GM19452 (cell line): ENCODE measurements around the gene TNPO2.

Experiments used
- ATAC-seq: cut with Tn5 transposase; IDR thresholded peaks from one replicate; pipeline ENCODE4 v1.9.1; 2021; ENCODE audit not compliant: unreplicated experiment

The TNPO2 gene

DNA sequence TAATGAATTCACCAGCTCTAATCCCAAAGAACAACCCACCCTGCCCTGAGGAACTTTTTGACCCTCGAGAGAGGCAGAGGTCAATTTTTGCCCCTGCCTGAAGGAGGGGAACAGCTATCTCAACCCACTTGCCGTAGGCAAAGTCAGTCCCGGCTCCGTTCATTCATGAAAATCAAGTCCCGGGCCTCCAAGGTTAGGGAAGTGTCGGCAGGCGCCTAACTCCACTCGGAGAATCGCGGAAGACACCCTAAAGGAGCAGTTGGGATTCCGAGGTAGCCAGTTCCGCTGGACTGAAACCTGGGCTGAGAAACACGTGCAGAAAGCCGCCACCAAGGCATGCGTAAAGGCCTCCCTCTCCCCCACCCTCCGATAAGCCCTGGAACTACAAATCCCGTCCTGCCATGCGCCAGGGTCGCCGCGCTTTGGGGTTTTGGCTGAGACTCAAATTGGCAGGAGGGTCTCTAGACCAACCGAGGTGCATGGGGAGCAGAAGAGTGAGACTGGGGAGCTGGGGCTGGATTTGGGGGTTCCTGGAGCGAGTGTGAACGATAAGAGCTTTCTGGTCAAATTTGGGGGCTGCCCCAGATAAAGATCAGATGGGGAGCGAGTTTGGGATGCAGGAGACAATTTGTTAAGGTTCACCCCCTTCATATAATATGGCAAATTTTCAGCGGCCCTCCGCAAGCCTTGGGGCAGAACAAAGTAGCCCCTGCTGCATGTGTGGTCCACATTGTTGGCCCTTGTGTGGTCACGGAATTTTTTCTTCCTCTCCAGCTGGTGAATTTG, at the start of gene TNPO2:
Gene TNPO2, minus strand, starts transcription at position 292 of the 786 bp plus-strand sequence. CDS start 2,955 bp downstream, outside the sequence.
- no peak for ATAC-seq

DNA sequence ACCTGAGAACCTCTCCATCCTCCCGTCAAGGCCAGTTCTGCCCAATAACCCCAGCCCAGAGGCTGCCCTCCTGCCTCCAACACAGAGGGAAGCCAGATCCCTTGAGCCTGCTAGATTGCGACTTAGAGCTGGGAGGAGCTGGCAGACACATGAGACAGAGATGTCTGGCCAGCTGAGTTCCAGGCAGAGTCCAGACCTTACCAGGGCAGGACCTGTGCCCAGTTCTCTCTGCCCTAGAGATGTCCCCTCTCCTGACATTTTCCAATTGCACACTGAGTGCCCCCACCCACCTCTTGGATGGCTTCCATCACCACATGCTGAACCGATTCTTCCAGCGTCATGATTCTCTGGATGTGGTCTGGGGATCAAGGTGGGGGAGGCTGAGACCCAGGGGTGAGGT, 48.6 kb upstream of the TNPO2 start:
- no peak for ATAC-seq

DNA sequence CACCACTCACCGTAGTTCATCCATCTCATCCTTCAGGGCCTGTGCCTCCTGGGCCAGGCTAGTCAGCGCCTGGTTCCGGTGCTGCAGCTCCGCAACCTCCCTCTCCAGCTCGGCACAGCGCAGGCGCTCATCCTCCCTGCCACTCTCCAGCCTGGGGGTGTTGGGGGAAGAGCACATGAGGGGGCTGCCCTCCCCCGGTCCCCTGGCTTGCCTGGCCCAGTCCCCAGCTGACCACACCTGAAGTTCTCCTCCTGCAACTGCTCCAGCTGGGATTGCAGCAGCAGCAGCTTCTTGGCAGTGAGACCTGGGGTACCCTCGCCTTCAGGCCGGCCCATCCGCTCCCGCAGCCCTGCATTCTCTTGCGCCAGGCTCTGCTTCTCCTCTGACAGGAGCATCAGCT, 47.2 kb upstream of the TNPO2 start:
- ATAC-seq, result no peak

DNA sequence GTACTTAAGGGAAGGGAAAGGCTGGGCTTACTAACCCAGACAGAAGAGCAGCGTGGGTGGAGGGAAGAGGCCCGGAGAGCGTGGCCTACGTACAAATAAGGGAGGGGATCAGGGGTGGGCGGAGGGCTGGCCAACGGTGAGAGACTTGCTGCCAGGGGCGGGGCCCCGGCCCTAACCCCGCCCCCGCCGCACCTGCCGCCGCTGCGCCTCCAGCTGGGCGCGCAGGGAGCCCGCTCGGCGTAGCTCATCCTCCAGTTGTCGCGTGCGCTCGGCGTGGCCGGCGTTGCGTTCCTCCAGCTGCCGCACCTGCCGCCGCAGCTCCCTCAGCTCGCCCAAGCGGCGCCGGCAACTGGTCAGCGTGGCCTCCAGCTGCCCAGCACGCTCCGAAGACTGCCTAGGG, 46.0 kb upstream of the TNPO2 start:
- ATAC-seq, result no peak

DNA sequence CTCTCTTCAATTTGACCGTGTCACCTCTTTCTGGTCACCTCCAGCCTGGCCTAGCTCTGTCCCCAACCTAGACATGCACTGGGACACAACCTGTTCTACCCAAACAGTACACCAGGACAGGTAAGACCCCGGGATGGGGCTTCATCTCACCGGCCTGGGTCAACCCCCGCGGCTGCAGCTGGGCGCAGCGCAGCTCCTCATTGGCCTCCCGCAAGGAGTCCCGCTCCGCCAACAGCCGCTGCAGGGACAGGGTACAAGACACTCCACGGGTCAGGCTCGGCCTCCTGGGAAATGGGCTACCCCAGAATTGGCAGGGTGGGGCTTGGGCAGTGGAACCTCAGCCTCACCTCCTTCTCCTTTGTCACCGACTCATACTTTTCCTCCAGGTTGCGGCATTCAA, 43.9 kb upstream of the TNPO2 start:
- no peak for ATAC-seq

DNA sequence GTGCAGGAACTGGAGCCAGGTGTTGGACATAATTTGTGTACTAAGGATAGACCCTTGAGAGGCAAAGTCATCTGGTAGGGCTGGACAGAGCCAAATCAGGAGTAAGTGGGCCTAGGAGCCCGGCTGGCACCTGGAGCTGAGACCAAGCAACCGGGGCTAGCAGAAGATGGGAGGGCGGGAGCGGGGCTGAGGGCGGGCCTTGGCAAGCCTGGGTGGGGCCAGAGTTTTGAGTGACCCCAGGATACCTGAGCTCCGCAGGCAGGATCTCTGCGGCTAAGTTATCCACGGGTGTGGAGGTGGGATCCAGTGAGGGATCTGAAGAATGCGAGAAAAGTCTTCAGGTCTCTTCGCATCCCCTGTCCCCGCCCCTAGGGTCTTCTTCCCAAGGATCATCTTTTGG, 43.4 kb upstream of the TNPO2 start:
- ATAC-seq, result no peak

DNA sequence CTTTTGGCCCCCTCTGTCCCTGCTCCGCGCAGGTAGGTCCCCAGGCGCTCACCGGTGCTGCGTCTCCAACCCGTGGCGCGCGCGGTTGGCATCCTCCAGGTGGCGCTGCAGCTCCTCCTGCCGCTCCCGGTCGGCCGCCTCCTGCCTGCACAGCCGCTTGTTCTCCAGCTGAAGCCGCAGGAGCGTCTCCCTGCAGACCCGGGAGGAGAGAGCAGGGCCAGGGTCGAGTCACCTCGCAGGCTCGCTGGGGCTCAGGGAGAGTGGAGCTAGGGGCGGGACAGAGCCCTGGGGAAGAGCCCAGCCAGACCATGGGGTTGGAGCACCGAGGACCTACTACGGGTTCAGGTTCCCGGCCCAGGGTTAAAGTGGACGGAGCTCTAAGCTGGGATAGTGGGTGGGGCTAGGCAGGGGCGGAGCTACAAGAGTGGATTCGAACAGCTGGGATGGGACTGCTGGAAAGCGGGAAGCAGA, 42.4 kb upstream of the TNPO2 start:
- no peak for ATAC-seq

DNA sequence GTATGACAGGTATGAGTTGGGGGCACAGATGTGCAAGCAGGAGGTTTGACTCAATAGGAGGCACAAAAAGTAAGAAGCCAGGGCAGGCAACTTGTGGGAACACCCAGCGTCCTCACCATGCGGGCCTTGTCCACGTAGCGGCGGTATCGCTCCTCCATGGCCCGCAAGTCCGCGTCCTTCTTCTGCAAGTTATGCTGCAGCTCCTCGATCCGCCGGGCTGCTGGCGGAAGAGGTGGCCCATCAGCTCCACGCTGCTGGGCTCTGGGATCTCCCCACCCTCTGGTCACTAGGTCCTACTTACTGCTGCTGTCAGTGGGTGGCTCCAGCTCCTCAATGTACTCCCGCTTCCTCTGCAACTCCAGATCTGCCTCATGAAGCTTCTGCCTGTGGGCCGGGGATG, 41.0 kb upstream of the TNPO2 start:
- ATAC-seq, result no peak

DNA sequence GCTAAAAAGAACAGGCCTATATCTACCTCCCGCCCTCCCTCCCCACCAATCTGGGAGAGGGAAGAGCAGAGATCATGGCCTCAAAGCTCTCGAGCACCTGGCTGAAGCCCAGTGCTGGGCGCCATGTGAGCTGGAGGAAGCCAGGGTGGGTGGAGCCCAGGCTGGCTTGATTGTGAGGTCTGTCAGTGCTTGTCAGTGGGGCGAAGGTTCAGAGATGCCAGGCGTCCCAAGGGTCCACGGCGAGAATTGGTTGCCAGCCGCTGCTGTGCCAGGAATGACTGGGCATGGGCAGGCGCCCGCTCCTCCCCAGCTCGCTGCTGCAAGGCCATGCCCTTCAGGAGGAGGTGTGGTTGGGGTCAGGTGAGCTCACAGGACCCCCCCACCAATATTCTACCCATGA, 39.4 kb upstream of the TNPO2 start:
- no peak for ATAC-seq

DNA sequence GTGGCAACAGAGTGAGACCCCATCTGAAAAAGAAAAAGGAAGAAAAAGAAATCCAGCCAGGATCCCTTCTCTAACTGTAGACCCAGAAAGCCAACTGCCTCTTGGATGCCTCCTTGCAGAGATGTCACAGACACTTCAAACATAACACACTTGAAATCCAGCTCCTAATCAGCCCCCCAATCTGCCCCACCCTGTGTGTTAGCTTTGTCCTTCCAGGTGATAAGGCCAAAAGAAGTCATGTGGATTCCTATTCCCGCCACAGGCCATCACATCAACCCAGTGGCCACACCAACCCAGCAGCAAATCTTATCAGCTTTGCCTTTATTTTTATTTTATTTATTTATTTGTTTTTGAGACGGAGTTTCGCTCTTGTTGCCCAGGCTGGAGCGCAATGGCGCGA, 36.0 kb upstream of the TNPO2 start:
- ATAC-seq, result no peak

DNA sequence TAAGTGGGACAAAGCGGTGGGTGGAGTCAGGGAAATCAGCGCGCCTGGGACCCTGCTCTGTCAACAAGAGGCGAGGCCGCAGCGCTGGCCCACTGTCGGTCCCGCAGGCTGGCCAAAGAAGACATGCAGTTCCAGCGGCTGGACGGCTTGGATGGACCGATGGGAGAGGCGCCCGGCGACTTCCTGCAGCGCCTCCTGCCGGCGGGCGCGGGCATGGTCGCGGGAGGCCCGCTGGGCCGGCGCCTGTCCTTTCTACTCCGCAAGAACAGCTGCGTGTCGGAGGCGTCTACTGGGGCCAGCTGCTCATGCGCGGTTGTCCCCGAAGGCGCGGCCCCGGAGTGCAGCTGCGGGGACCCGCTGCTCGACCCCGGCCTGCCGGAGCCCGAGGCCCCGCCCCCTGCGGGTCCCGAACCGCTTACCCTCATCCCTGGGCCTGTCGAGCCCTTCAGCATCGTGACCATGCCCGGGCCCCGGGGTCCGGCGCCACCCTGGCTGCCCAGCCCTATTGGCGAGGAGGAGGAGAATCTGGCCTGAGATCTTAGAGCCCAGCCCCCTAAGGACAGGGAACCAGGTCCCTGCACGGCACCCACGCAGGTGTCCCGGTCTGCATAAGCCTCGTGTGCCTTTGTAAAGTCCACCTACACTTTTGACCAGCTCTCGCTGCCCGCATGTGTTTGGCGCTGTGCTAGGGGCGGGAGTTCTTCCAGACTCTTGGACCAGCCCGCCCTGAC, 34.0 kb upstream of the TNPO2 start:
- no peak for ATAC-seq

DNA sequence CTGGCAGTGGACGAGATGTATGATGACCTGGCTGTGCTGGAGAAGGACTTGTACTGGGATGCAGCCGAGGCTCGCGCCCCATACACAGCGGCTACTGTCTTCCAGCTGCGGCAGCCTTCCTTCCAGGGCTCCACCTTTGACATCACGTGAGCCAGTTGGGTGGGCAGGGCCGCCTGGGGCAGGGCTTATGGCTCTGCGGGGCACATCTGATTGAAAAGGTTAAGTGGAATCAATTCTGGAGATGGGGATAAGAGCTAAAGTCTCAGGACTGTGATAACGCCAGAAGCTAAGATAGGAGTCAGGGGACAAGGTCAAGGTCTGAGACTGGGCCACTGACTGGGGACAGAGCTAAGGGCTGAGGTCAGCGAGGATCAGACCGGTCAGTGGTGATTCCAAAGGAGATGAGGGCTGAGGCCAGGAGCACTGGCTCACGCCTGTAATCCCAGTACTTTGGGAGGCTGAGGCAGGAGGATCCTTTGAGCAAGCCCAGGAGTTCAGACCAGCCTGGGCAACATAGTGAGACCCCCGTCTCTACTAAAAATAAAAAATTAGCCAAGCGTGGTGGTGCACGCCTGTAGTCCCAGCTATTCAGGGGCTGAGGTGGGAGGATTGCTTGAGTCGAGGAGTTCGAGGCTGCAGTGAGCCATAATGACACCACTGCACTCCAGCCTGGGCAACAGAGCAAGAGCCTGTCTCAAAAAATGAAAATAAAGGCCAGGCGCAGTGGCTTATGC, 32.6 kb upstream of the TNPO2 start:
- ATAC-seq, result no peak

DNA sequence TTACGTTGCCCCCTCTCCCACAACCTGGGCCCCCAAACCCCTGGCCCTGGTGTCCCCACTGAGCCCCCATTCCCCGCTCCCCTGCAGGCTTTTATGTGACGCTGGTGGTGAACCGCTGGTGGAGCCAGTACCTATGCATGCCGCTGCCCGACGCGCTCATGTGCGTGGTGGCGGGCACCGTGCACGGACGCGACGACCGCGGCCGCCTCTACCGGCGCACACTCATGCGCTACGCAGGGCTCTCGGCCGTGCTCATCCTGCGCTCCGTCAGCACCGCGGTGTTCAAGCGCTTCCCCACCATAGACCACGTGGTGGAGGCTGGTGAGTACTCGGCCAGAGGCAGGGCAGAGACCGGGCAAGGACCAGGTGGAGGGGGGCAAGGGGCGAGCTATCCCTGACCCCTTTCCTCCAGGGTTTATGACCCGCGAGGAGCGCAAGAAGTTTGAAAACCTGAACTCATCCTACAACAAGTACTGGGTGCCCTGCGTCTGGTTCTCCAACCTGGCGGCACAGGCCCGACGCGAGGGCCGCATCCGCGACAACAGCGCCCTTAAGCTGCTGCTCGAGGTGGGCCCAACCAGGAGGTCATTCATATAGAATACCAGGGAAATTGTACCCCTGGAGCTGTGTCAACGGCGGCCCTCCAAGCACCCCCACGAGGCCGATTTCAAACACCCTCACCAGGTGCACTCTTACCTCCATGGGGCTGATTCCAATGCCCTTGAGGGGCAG, 30.9 kb upstream of the TNPO2 start:
- ATAC-seq, result no peak

DNA sequence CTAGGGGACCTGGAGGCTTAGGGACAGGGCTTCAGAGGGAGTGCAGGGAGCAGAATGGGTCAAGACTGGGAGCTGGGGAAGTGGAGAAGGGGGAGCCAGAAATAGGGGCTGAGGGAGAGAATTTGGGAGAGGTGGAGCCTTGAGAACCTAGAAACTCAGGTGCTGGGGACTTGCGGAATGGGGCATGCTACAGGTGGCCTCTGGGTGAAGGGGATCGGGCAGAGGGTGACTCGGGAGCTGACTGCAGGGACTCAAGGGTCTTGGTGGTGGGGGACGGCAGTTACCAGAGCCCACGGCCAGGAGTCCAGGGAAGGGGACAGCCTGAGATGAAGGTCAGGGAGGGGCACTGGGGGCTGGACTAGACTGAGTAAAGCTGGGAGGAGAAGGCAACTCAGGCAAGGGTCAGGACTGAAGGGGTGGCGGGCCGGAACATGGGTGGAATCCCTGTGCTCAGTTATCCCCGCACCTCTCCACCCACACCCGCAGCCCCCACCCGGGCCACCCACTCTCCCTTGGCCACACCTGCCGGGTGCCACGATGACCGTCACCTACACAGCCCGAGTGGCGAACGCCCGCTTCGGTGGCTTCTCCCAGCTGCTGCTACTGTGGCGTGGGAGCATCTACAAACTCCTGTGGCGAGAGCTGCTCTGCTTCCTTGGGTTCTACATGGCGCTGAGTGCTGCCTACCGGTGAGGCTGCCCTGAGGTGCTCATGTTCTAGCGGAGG, 28.5 kb upstream of the TNPO2 start:
- ATAC-seq, result no peak

DNA sequence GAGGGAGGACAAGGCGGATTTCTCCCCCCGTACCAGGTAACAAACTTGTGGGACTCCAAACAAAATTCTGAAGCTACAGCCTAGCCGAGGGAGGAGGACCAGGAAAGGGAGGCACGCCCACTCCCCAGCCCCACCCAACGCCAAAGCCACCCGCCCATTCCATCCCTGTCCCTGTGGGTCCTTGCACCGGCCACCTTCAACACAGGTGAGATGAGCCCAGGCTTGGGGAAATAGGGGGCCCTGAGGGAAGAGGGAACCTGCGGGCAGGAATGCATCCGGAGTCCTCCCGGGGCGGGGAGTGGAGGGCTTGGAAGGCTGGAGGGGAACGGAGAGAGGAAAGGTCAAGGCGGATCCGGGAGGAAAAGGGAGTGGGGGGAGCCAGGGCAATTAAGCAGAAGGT, 27.9 kb upstream of the TNPO2 start, which contains the start of gene BEST2:
Gene BEST2, plus strand, starts transcription at position 157 of the 400 bp plus-strand sequence. CDS start 802 bp downstream, outside the sequence.
- ATAC-seq, result no peak

DNA sequence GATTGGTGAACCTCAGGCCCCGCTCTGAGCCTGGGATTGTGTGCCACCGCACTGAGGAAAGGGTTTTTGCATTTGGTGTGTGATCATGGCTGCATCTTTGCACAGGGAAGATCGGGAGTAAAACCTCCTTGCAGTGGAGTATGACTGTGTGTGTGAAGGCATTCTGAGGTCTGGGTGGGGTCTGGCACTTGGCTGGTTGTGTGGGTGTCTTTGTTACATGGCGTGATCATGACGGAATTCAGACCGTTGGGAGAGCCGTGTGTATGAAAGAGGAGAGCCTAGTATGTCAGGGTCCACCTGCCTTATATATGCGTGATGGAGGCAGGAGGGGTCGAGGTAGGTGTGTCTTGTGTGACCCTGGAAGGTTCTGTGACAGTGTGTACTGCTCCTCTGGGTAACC, 27.1 kb upstream of the TNPO2 start:
- ATAC-seq, result no peak

DNA sequence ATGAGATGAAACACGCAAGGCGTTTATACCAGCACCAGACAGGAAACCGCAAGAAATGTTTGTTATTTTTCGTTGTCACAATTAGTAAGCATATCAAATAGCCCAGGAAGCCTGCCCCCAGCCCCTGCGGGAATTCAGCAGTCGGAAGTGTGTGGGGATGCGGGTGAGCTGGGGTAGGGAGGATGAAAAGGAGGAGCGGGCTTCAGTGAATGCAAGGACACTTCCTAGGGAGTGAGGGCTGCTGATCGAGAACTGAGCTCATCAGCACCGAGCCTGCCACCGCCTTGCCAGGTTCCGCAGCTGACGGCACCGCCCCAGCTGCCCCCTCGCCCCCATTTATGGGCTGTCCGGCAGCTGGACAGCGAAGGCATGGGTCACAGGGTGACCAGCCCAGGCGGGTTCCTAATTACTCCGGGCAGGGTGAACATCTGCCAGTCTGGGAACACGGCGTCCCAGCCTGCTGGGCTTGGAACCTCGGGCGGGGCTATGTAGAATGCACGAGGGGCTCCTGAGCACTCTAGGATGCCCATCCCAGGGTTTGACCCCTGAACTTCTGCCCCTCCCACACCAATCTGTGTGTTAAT, 26.3 kb upstream of the TNPO2 start:
- no peak for ATAC-seq

DNA sequence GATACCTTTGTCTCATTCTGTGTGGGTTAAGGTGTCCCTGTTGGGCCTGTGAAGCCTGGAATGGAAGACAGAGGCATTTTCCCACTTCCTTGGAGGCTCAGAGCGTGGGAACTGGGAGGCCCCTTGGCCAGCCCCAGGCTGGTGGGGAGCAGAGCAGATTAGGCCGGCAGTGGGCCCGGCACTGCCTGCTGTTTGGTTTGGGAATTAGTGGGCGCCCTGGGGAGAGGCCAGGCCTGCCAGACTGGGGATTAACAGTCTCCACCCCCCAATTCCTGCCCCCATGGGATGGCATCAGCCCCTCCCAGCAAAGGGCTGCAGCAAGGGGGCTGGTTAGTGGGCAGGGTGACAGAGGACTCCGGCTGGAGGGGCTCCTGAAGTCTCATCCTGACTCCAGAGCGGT, 24.8 kb upstream of the TNPO2 start:
- no peak for ATAC-seq

DNA sequence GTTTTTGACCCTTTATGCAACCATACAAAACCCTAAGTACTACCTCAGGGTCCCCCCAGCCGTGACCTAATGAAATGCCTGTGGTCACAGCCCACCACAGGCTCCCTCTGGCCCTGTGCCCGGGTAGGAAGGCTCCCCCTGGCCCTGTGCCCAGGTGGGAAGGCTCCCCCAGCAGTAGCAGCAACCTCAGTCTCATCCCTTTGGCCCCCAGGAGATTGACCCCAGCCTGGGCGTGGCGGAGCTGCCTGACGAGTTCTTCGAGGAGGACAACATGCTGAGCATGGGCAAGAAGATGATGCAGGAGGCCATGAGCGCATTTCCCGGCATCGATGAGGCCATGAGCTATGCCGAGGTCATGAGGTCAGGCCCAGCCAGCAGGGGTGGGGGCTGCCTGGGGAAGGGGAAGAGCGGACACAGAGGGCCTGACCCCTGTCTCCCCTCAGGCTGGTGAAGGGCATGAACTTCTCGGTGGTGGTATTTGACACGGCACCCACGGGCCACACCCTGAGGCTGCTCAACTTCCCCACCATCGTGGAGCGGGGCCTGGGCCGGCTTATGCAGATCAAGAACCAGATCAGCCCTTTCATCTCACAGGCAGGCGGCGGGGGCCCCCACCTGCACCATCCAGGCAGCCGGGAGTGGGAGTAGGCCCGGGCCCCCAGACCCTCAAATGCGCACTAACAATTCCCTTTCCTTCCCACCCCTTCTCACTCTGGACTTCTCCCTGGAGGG, 21.6 kb upstream of the TNPO2 start:
- no peak for ATAC-seq
